C4-2B (cell line): ENCODE measurements around the gene NCSTN.

ENCODE experiments used
- ZFX ChIP-seq: fragments of 450-650 bp; IDR thresholded peaks from 2 replicates; pipeline ENCODE4 v1.6.1; 2017
- TF ChIP-seq, protein P1 (sequence below): fragments of 450-650 bp; conservative IDR thresholded peaks from 2 replicates; pipeline ENCODE4 v1.5.1; 2017; ENCODE audit warnings: mild to moderate bottlenecking

DNA sequence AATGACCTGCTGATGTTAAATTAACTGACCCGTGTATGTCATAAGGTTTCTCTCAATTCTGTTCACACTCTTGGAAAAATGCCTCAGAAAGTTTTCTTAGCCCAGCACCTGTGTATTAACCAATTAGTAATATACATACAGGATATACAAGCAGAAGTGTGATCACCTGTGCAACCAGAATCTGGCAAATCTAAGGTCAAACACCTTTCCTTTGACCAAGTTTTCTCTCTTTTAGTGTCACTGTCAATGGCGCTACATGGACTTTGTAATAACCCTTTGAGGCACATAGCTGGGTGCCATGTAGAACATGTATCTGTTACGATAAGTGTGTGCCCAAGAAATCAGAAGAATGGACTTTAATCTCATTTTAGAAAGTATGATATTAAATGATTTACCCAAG, 1.1 kb downstream of the NCSTN start:
- TF ChIP-seq, protein P1, sequence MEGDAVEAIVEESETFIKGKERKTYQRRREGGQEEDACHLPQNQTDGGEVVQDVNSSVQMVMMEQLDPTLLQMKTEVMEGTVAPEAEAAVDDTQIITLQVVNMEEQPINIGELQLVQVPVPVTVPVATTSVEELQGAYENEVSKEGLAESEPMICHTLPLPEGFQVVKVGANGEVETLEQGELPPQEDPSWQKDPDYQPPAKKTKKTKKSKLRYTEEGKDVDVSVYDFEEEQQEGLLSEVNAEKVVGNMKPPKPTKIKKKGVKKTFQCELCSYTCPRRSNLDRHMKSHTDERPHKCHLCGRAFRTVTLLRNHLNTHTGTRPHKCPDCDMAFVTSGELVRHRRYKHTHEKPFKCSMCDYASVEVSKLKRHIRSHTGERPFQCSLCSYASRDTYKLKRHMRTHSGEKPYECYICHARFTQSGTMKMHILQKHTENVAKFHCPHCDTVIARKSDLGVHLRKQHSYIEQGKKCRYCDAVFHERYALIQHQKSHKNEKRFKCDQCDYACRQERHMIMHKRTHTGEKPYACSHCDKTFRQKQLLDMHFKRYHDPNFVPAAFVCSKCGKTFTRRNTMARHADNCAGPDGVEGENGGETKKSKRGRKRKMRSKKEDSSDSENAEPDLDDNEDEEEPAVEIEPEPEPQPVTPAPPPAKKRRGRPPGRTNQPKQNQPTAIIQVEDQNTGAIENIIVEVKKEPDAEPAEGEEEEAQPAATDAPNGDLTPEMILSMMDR: no peak
- TF ChIP-seq ZFX: no peak
